GM21515 (cell line): ENCODE data around the gene CDK6.
"Not testable (repeated sequence)": the region's sequence is repeated elsewhere in the genome, so short reads cannot be mapped to it uniquely, and the experiment has no call there.

Experiments
- ATAC-seq: cut with Tn5 transposase; IDR thresholded peaks from one replicate; pipeline ENCODE4 v1.9.1; 2021; ENCODE audit not compliant: unreplicated experiment

CDK6 gene

DNA sequence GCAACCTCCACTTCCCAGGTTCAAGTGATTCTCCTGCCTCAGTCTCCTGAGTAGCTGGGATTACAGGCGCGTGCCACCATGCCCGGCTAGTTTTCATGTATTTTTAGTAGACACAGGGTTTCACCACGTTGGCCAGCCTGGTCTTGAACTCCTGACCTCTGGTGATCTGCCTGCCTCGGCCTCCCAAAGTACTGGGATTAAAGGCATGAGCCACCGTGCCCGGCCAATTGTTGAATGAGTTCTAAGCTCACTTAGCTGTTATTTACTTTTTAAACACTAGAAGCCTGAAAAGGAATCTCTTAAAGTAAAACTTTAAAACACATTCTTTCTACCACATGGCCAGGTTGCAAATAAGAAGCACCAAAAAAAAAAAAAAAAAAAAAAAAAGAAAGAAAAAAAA is 231.9 kb downstream of the CDK6 start:
- not testable (repeated sequence) for ATAC-seq

DNA sequence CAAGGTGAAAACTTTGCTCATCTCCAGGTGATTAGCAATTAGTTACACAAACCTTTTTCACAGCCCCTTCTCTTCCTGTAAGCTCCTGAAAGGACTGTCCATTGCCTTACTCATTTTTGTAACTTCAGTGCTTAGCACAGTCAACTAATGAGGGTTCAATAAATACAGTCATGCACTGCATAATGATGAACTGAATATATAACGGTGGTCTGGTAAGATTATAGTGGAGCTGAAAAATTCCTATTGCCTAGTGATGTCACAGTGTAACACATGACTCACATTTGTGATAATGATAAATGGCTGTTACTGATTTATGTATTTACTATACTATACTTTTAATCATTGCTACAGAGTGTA is 233.3 kb downstream of the CDK6 start:
- ATAC-seq = no peak

DNA sequence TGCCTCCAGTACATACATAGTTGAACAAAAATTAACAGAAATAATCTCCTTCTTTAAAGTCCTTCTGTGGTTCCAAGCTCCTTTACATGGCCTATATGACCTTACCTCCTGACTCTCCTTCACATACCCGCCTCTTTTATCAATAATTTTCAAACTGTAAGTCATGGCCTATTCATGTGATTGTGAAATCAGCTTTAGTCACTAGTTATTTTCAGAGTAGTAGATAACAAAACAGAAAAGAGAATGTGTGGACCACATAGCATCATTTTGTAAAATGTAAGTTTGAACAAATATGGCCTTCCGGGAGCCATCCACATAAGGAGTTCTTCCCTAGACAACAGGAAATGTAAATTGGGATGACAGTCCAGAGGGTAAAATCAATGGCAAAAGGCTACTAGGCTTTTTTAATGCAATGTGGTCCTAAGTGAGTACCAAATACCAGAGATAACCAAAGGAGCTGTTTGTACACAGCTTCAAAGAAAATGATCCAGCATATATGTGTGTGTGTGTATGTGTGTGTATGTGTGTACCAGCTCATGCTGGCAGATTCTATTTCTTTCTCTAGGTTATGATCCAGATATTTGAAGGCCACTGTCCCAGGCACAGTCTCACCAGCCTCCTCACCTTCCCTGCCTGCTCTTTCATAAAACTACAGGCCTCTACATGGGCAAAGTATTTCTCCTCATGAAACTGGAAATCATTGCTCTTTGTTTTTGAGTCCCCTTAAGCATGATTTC is 233.9 kb downstream of the CDK6 start:
- no peak for ATAC-seq

DNA sequence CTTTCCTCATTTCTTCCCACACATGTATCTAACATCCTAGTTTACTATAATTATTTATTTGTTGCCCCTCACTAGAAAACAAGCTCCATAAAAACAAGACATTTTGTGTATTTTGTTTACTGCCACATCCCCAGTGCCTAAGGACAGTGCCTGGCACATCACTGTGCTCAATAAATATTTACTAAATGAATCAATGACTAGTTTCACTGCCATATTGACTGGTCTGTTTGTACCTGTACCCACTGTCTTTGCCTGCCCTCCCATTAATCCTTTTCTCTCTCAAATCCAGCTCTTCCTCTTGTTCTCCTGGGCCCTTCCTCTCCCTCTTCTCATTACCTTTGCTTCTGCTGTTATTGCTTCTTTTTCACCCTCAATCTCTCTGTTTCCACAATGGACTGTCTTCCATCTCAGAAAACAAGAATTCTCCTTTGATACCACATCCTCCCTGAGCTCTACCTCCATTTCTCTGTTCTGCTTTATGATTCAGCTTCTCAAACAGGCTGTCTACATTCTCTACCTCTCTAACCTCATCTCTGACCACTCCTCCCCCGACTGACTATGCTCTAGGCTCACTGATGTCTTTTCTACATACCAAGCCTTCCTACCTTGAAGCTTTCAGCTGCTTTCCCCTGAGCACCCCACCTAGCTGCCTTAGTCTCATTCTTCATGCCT is 237.9 kb downstream of the CDK6 start:
- peak; percentile 76 for ATAC-seq

DNA sequence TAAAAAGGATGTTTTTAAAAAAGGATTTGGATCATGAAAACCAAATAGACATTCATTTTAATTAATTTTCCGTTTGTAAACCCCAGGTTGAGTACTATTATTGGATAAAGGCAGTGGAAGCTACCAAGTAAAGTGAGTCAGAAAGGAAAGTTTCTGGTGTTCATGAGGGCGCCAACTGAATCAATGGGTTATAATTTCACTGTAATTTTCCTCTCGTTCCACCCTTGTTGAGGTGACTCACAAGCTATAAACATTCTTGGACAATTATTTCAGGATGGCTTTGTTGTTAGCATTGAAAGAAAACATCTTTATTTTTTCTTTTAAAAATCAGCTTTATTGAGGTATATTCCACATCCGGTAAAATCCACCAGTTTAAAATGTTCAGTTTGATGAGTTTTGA is 241.1 kb downstream of the CDK6 start:
- ATAC-seq = no peak

DNA sequence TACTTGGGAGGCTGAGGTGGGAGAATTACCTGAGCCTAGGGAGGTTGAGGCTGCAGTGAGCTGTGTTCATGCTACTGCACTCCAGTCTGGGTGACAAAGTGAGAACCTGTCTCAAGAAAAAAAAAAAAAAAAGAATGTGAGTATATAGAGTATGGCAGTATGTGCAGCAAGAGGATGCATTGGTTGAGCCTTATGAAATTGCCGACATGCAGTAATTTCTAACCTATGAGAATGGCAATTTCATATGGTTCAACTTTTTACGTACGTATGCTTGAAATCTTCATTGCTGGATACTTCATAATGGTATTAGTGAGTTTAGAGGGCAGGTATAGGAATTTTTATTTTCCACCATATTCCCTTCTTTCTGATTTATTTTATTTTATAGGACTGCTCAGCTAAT is 241.6 kb downstream of the CDK6 start:
- ATAC-seq = no peak

DNA sequence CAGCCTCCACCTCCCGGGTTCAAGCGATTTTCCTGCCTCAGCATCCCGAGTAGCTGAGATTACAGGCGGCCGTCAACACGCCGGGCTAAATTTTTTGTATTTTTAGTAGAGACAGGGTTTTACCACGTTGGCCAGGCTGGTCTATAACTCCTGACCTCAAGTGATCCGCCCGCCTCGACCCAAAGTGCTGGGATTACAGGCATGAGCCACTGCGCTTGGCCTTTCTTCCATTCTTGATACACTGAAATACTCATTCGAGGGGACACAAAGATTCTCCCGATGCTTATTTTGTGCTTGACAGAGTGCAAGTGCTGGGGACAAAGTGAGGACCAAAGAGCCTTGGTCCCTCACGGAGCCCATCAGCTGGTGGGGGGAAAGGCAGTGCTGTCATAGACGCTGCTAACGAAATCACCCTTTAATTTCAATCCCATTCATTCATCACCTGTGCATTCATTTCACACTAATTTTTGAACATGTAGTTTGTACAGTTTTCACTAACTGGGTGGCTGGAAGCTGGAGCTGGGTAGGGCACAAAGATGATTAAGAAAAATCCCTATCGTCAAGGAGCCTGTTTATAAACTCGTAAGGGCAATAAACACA is 245.6 kb downstream of the CDK6 start:
- ATAC-seq = no peak

DNA sequence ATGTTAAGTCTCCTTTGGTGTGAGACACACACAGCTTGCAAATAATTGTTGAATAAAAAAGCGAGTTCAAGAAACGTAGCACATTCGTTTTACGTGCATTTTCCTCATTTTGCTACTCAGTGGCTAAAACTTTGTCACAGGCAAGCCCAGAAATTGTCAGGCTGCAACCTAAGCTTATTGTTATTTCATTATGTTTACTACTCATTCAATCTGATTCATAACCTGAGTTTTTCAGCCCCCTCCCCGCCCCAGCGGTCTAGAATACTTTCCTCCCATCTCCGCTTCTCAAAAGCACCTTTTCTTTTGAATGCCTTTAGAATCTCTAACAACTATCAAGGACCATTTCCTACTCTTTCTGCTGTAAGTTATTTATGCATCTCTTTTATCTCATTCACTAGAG is 247.3 kb downstream of the CDK6 start:
- ATAC-seq = no peak

DNA sequence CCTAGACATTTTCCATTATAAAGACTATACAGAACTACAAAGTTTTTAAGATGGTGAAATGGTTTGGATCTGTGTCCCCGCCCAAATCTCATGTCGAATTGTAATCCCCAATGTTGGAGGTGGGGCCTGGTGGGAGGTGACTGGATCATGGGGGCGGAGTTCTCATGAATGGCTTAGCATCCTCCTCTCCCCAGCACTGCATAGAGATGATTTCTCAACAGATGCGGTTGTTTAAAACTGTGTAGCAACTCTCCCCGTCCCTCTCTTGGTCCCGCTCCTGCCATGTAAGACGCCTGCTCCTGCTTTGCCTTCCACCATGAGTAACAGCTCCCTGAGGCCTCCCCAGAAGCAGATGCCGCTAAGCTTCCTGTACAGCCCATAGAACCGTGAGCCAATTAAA is 247.8 kb downstream of the CDK6 start:
- no peak for ATAC-seq

DNA sequence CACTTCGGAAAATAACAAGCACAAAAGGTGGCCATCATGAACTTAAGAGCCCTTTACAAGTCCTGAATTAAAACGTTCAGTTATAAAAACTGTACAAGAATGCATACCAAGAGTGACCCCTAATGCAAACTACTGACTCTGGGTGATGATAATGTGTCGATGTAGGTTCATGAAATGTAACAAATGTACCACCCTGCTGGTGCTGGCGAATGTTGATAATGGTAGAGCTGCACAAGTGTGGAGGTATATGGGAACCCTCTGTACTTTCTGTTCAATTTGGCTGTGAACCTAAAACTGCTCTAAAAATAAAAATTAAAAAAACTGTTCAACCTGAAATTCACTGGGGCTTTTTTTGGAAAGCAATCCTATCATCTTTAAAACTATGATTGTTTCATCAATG is 249.5 kb downstream of the CDK6 start:
- ATAC-seq = no peak

DNA sequence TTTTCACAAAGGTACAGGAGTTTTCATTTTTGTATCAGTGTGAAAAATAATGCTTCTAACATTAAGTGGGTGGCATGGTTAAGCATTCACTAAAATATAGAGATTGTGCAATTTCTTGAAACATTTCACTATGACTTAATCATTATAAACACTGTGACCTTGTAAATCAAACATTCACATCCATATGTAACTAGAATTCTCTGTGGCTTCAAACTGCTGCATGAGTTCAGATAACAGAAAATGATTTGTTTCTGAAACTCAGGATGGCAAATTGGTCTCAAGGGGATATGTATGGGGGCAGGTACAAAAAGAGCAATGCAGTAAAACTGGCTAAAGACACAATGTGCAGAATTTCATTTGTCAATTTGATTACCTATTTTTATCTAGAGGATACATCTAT is 250.0 kb downstream of the CDK6 start:
- no peak for ATAC-seq

DNA sequence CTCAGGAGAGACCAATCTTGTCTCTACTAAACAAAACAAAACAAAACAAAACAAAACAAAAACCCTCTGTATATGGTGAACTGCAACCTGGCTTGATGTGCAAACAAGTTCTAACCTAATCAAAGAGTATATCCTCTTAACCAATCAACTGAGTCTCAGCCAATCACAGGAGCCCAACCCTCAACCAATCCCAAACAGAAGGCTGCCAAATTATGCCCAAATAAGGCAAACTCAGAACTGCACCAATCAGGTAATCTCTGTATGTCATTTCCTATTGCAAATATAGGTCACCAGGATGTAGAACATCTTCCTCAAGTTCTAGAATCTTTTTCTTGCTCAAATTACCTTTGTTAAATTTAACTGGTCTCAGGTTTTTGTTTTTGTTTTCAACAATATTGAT is 251.4 kb downstream of the CDK6 start:
- no peak for ATAC-seq

DNA sequence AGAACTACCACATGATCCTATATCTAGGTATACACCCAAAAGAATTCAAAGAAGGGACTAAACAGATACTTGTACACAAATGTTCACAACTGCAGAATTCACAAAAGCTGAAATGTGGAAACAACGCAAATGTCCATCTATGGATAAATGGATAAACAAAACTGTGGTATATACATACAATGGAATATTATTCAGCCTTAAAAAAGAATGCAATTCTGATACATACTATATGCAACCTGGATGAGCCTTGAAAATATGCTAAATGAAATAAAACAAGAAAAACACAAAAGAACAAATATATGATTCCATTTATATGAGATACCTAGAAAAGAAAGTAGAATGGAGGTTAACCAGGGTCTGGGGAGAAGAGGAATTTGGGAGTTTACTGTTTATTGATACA is 253.4 kb downstream of the CDK6 start:
- no peak for ATAC-seq

DNA sequence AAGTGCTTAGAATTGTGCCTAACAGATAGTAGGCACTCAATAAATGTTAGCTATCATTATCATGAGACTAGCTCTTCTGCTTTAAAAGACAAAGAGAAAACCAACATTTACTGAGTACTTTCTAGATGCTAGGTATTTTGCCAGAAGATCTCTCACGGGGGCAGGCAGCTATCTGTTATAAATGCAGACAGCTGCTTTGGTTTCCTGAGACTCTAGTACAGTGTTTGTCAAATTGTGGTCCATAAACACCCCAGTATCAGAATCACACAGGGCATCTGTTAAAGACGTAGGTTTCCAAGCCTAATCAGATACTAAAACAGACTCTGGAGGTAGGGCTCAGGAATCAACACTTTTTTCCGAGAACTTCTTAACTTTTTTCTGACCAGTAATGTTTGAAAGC is 260.1 kb downstream of the CDK6 start:
- no peak for ATAC-seq

DNA sequence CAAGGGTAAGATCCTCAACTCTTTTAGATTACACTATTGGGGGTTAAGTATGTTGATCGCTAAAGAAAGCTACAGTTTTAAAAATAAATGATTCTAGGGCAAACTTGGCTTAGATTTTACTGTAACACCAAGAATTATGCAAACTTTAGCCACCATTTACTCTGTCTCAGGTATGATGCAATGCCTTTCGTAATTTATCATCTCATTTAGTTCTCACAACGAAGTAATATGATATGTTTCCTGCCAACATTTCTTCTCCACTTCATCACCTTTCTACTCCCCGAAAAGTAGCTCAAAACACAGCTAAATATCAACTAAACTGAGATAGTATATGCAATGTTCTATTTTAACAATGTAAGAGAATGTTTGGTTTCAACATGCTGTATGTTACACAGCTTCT is 267.2 kb downstream of the CDK6 start:
- ATAC-seq = no peak

DNA sequence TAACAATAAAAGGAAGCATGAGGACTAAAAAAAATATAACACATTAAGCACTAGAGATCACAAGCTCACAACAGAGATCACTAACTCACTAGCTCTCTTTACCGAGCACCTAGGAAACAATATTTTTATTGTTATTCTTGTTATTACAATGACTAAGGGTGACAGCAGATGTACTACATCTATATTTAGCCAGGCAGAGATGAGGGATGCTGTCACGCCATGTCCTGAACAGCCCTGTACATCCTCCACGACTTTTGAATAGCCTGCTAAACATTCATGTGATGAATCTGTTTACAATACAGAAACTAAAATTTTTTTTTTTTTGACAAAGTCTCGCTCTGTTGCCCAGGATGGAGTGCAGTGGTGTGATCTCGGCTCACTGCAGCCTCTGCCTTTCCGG is 268.9 kb downstream of the CDK6 start:
- ATAC-seq = no peak

DNA sequence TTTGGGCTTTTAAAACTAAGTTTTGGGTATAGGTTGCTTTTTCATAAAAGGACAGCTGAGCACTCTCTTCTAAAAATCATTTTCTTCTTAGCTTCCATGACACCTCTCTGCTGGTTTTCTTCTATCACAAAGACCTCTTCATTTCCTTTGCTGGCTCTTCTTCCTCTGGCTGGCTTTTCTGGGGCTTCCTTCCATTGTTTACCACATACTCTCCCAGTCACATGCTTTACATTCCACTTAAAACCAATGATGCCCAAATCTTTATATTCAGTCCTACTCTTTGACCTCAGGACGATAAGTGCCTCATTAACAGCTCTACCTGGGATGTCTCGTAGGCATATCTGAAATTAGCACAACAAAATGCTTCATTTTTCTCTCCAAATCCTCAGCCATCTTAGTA is 273.0 kb downstream of the CDK6 start:
- no peak for ATAC-seq

DNA sequence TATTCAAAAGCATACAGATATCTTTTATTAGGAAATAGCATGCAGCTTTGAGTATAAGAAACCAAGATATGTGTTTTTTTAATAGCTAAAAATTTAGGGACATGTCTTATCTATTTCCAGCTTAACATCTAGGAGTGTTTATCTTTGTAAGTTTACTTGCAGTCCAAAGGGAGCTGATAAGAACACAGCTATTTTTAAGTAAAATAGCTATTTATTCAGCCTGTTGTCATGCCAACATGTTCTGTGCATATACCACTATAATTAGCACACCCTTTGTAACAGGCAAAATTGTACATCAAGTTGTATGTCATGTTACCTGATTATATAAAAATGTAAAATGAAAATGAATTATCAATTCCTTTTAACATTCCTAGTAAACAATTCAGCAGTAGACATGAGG is 275.8 kb downstream of the CDK6 start:
- no peak for ATAC-seq

DNA sequence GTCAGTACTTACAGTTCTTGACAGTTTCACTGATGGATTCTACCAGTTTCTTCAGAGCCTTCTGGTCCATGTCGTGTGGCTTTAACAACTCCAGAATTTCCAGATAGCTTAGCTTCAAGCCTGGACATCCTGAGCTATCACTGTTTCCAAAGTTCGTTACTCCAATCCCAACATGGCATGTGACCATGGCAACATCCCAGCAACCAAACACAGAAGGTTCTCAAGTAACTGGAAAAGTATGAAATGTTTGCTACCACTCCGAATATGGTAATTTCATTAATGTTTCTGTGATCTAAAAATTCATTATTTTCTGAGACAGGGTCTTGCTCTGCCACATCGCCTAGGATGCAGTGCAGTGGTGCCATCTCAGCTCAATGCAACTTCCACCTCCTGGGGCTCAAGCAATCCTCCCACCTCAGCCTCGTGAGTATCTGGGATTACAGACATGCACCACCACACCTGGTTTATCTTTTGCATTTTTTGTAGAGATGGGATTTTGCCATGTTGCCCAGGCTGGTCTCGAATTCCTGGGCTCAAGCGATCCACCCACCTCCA is 278.5 kb downstream of the CDK6 start:
- no peak for ATAC-seq

DNA sequence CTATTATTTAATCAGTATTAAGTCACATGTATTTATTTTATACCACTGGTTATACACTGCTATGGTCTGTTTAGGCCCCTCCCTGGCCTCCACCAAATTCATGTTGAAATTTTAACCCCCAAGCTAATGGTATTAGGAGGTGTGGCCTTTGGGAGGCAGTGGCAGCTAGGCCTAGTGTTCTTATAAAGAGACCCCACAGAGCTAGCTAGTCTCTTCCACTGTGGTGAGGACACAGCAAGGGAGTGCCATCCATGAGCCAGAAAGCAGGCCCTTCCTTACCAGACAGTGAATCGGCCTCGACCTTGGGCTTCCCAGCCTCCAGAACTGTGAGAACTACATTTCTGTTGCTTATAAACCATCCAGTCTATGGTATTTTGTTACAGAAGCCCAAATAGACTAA is 279.1 kb downstream of the CDK6 start:
- no peak for ATAC-seq
